Panc1 (cell line): ENCODE data around the gene ZNF669. TPM values are rescaled to one million over a fixed set of nuclear protein-coding genes. Genes with fewer than 3 reads are reported as not detected.

Experiments used
- ATAC-seq: fragments of 200-7000 bp; cut with Tn5 transposase; 2 replicates; pipeline ENCODE4 v1.9.1; 2020; ENCODE audit warnings: mild to moderate bottlenecking, moderate library complexity
- BruUV-seq: library from RNA; stranded (reverse); fragments of 400-500 nt; replicated peaks from 2 replicates; lab custom pipeline; 2021; lab: Mats Ljungman, UMichigan
- CTCF ChIA-PET: fragments of 300-600 bp; sonication (Branson Sonifier 250); formaldehyde crosslinking; loops from one replicate; lab custom pipeline; 2022; ENCODE audit warnings: antibody characterized with exemption; lab: Charles Lee
- POLR2A ChIA-PET: fragments of 300-600 bp; sonication (Branson Sonifier 250); formaldehyde crosslinking; loops from one replicate; lab custom pipeline; 2022; ENCODE audit warnings: antibody characterized with exemption; lab: Charles Lee
- DNase-seq: peaks from one replicate; pipeline ENCODE4 v3.0.0-alpha.2; 2010; ENCODE audit warnings: low read depth, low spot score
- H3K27ac ChIP-seq: 2 replicates; pipeline ENCODE4 v1.5.1; 2011; ENCODE audit warnings: mild to moderate bottlenecking, low read length, inconsistent platforms
- H3K27me3 ChIP-seq: fragments of 200-500 bp; sonication (Bioruptor generic); 2 replicates; pipeline ENCODE4 v1.6.0; 2014; ENCODE audit warnings: low read length, inconsistent platforms; ENCODE audit not compliant: control insufficient read depth, insufficient read depth
- H3K36me3 ChIP-seq: fragments of 200-500 bp; sonication (Bioruptor generic); 2 replicates; pipeline ENCODE4 v1.5.1; 2014; ENCODE audit warnings: inconsistent platforms, mild to moderate bottlenecking, low read length, moderate library complexity; ENCODE audit not compliant: control insufficient read depth, insufficient read depth
- H3K4me1 ChIP-seq: 2 replicates; pipeline ENCODE4 v1.5.1; 2011; ENCODE audit warnings: inconsistent platforms, mild to moderate bottlenecking, low read length, moderate library complexity; ENCODE audit not compliant: control insufficient read depth, insufficient read depth
- H3K4me3 ChIP-seq, 2 experiments: 2 replicates each; pipeline ENCODE4 v1.5.1; 2011 to 2012; ENCODE audit warnings: low read depth in 2 of 2, low read length in 2 of 2, mild to moderate bottlenecking in 2 of 2, inconsistent platforms in 1 of 2, moderate library complexity in 1 of 2
- H3K9me3 ChIP-seq: fragments of 200-500 bp; sonication (Bioruptor generic); 2 replicates; pipeline ENCODE4 v1.5.1; 2014; ENCODE audit warnings: low read depth, mild to moderate bottlenecking, inconsistent platforms, low read length, moderate library complexity; ENCODE audit not compliant: control insufficient read depth, insufficient read depth
- CTCF ChIP-seq: fragments of 450-650 bp; IDR thresholded peaks from 2 replicates; pipeline ENCODE4 v1.5.1; 2017; ENCODE audit warnings: mild to moderate bottlenecking
- POLR2AphosphoS5 ChIP-seq: IDR thresholded peaks from 2 replicates; pipeline ENCODE4 v1.6.1; 2012; ENCODE audit warnings: mild to moderate bottlenecking, low read depth, low read length, moderate library complexity
- REST ChIP-seq, 2 experiments: IDR thresholded peaks; 2 replicates each; pipeline ENCODE4 v1.6.1; 2011 to 2012; ENCODE audit warnings: low read depth in 2 of 2, control low read depth in 1 of 2, low read length in 1 of 2, mild to moderate bottlenecking in 1 of 2, moderate library complexity in 1 of 2; ENCODE audit not compliant: insufficient read depth in 1 of 2
- SIN3A ChIP-seq: IDR thresholded peaks from 2 replicates; pipeline ENCODE4 v1.6.1; 2012; ENCODE audit warnings: low read depth, mild to moderate bottlenecking, low read length, moderate library complexity, borderline replicate concordance; ENCODE audit not compliant: insufficient read depth
- TCF7L2 ChIP-seq: IDR thresholded peaks from 2 replicates; pipeline ENCODE4 v1.6.1; 2011; ENCODE audit warnings: mild to moderate bottlenecking, low read depth, low read length, inconsistent platforms
- in situ Hi-C: cut with HindIII; loops from 2 replicates; pipeline ENCODE4 v1.10.0; 2016; ENCODE audit warnings: low sequenced_read_pairs, low pct_unique_long_range_greater_than_20kb
- intact Hi-C: fragments of 100-400 bp; cut with micrococcal nuclease; formaldehyde crosslinking; loops from one replicate; pipeline ENCODE4 v1.10.0; 2022; ENCODE audit not compliant: unreplicated experiment
- total RNA-seq: library from RNA; stranded (reverse); gene quantifications from one replicate; pipeline ENCODE4 v1.2.1, GENCODE V29; 2021; ENCODE audit not compliant: unreplicated experiment

Gene ZNF669
- total RNA-seq, 1 experiment from 2014 or later, result 13.9 TPM

- Histone ChIP-seq H3K4me3 (no peak overlapping the region), H3K27me3 (no peaks in the 10 kb centered on the region), H3K4me1 (no peaks in the 10 kb centered on the region), H3K36me3 (peaks cover 7% of the 10 kb centered on the region), H3K9me3 (peaks cover 23% of the 10 kb centered on the region), H3K27ac (no peak overlapping the region)
- in situ Hi-C loops (no loop called here), intact Hi-C loops (no loop called here)
- no peak for ATAC-seq
- BruUV-seq, result no TSS peak
- no peak for TF ChIP-seq POLR2AphosphoS5
- no peak for TF ChIP-seq CTCF
- no peak for TF ChIP-seq SIN3A
- no peak for TF ChIP-seq TCF7L2
- no peak for TF ChIP-seq REST (IDR thresholded peaks at IDR 0.05; ENCODE audit: insufficient read depth in 1 of 2, low read depth in 2 of 2, low read length in 1 of 2)
- POLR2A ChIA-PET, result no interaction called here
- CTCF ChIA-PET, result no interaction called here
- DNase-seq, result no peak
Measured at GRCh38 chr1:247096112-247096511, 8.0 kb downstream of the ZNF669 start.

GRCh38 chr1:247090455-247090854 is 13.7 kb downstream of the ZNF669 start:
- ChIA-PET POLR2A (no interaction called here), CTCF (no interaction called here)
- ATAC-seq, result peak; percentile 23; the same call in 1 of the 2 replicates
- DNase-seq, result no peak
- H3K9me3 ChIP-seq, result no peaks in the 10 kb centered on the region
- intact Hi-C loops (no loop called here), in situ Hi-C loops (no loop called here)
- H3K4me3 ChIP-seq, result no peak overlapping the region
- TF ChIP-seq SIN3A (no peak), CTCF (no peak)
- H3K27ac ChIP-seq, result no peak overlapping the region
- H3K27me3 ChIP-seq, result no peaks in the 10 kb centered on the region
- no peaks in the 10 kb centered on the region for H3K4me1 ChIP-seq
- BruUV-seq, result no TSS peak
- no peaks in the 10 kb centered on the region for H3K36me3 ChIP-seq
